ENCODE results near the gene MATN4. TPM values are rescaled to one million over a fixed set of nuclear protein-coding genes. Genes with fewer than 3 reads are reported as not detected.

The MATN4 gene
- total and polyA plus RNA-seq, 2 donors (not counting 1 experiment from before 2014, with no cell fraction given), result not detected

DNA sequence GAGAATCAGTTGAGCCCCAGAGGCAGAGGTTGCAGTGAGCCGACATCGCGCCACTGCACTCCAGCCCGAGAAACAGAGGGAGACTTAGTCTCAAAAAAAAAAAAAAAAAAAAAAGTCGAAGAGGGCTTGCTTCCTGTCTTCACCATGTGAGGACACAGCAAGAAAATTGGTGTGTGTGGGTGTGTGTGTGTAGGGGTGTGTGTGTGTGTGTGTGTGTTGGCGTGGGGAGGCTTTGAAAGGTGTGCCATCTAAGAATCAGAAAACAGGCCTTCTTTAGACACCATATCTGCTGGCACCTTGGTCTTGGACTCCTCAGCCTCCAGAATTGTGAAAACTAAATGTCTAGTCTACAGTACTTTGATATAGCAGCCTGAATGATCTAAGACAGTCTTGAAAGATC, 8.3 kb downstream of the MATN4 start:
- H3K36me3 ChIP-seq (replicated peaks in 1 of 2; ENCODE audit: control extremely low read depth in 1 of 2, control insufficient read depth in 1 of 2, extremely low read depth in 1 of 2, insufficient read depth in 2 of 2, low read length in 1 of 2), result no peaks in the 10 kb centered on the region
- H3K27me3 ChIP-seq (replicated peaks in 1 of 4; ENCODE audit: control extremely low read depth in 1 of 4, control insufficient read depth in 3 of 4, insufficient read depth in 4 of 4, low read length in 3 of 4), result peaks cover 0 to 35% (median 8%) of the 10 kb centered on the region in 4 experiments
- Mint-ChIP-seq H3K27ac (no peak overlapping the region), H3K4me3 (no peak overlapping the region), H3K4me1 (no peaks in the 10 kb centered on the region), H3K9me3 (ENCODE audit: insufficient read depth) (no peaks in the 10 kb centered on the region), H3K27me3 (peaks cover 57% of the 10 kb centered on the region)
- no peak for ATAC-seq (ENCODE audit: low read depth)
- no peak overlapping the region for H3K27ac ChIP-seq (ENCODE audit: low read length in 2 of 2)
- H2AFZ ChIP-seq (ENCODE audit: insufficient read depth, low read depth, low read length, poor library complexity, severe bottlenecking), result no peak overlapping the region
- WGBS (ENCODE audit: insufficient coverage), result 100% methylated on average over 4 of the region's 6 CpGs
- DNase-seq, result no peak
- no peak overlapping the region for H3K9ac ChIP-seq (ENCODE audit: low read length)
- POLR2A ChIA-PET, result no interaction called here
- no peaks in the 10 kb centered on the region for H3K79me2 ChIP-seq (ENCODE audit: control insufficient read depth, insufficient read depth, low read length)
- TF ChIP-seq EZH2 (IDR thresholded peaks at IDR 0.05; ENCODE audit: borderline replicate concordance, insufficient read depth, low read depth, low read length, poor library complexity, severe bottlenecking), result no peak
- TF ChIP-seq, protein P1, sequence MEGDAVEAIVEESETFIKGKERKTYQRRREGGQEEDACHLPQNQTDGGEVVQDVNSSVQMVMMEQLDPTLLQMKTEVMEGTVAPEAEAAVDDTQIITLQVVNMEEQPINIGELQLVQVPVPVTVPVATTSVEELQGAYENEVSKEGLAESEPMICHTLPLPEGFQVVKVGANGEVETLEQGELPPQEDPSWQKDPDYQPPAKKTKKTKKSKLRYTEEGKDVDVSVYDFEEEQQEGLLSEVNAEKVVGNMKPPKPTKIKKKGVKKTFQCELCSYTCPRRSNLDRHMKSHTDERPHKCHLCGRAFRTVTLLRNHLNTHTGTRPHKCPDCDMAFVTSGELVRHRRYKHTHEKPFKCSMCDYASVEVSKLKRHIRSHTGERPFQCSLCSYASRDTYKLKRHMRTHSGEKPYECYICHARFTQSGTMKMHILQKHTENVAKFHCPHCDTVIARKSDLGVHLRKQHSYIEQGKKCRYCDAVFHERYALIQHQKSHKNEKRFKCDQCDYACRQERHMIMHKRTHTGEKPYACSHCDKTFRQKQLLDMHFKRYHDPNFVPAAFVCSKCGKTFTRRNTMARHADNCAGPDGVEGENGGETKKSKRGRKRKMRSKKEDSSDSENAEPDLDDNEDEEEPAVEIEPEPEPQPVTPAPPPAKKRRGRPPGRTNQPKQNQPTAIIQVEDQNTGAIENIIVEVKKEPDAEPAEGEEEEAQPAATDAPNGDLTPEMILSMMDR (IDR thresholded peaks at IDR 0.05), result no peak
- H3K4me1 ChIP-seq (ENCODE audit: control insufficient read depth in 2 of 2, insufficient read depth in 2 of 2, low read length in 2 of 2), result no peaks in the 10 kb centered on the region
- intact Hi-C loops (cut with micrococcal nuclease), result loop anchor here (10.0 kb wide), 1 partner anchor 615 kb away; no protein-coding TSS in a partner anchor
- no peak overlapping the region for H3K4me3 ChIP-seq (ENCODE audit: control extremely low read depth in 1 of 5, extremely low read depth in 1 of 5, insufficient read depth in 1 of 5, low read depth in 2 of 5, low read length in 4 of 5)
- CTCF ChIA-PET, result interaction anchor here (1.3 kb wide), 1 partner anchor 471 kb away, joined by 4 read pairs; no protein-coding TSS in a partner anchor
- no peaks in the 10 kb centered on the region for H4K20me1 ChIP-seq (ENCODE audit: control insufficient read depth, insufficient read depth, low read length, poor library complexity, severe bottlenecking)
- H3K4me2 ChIP-seq (replicated peaks; ENCODE audit: low read depth, low read length, poor library complexity, severe bottlenecking), result no peak overlapping the region
- peaks cover 0 to 1% (median 0%) of the 10 kb centered on the region in 3 donors for H3K9me3 ChIP-seq (ENCODE audit: control extremely low read depth in 1 of 3, control insufficient read depth in 2 of 3, insufficient read depth in 1 of 3, low read length in 2 of 3)

DNA sequence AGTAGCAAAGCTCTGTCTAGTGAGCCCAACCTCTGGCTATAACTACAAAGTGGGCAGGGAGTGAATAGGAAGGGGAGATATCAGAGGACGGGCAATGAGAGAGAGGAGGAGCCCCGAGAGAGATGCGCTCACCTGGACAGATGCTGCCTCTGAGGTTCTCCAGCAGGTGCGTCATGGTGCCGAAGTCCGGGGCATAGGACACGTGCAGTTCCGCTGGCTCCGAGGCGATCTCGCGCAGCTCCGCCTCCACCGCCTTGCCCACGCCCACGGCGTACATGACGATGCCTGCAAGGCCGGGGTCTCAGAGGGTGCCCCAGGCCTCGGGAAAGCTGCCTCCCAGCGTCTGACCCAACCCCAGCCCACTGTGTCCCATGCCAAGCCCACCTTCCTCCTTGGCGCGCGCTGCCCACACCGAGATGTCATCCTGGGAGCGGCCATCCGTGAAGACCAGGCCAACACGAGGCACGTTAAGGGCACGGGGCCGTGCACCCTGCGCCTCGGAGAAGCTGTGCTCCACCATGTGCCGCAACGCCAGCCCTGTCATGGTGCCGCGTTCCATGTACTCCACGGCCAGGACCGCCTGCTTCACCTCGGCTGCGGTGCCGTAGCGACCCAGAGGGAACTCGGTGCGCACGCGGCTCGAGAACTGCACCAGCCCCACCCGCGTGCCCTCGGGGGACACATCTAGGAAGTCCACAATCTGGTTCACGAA, 10.2 kb downstream of the MATN4 start:
- H3K9me3 ChIP-seq (ENCODE audit: control extremely low read depth in 1 of 3, control insufficient read depth in 2 of 3, insufficient read depth in 1 of 3, low read length in 2 of 3), result peaks cover 0 to 3% (median 2%) of the 10 kb centered on the region in 3 donors
- H3K27me3 ChIP-seq (replicated peaks in 1 of 4; ENCODE audit: control extremely low read depth in 1 of 4, control insufficient read depth in 3 of 4, insufficient read depth in 4 of 4, low read length in 3 of 4), result peaks cover 0 to 44% (median 19%) of the 10 kb centered on the region in 4 experiments
- peaks cover 13 to 14% of the 10 kb centered on the region in 2 donors for H3K4me1 ChIP-seq (ENCODE audit: control insufficient read depth in 2 of 2, insufficient read depth in 2 of 2, low read length in 2 of 2)
- Mint-ChIP-seq H3K9me3 (ENCODE audit: insufficient read depth) (no peaks in the 10 kb centered on the region), H3K27me3 (peaks cover 49% of the 10 kb centered on the region), H3K27ac (no peak overlapping the region), H3K4me3 (no peak overlapping the region), H3K4me1 (peaks cover 7% of the 10 kb centered on the region)
- WGBS (ENCODE audit: insufficient coverage), result 93% methylated on average over 52 of the region's 52 CpGs
- no peaks in the 10 kb centered on the region for H3K36me3 ChIP-seq (replicated peaks in 1 of 2; ENCODE audit: control extremely low read depth in 1 of 2, control insufficient read depth in 1 of 2, extremely low read depth in 1 of 2, insufficient read depth in 2 of 2, low read length in 1 of 2)
- intact Hi-C loops (cut with micrococcal nuclease), result loop anchor here (10.0 kb wide), 1 partner anchor 613 kb away; no protein-coding TSS in a partner anchor
- H3K79me2 ChIP-seq (ENCODE audit: control insufficient read depth, insufficient read depth, low read length), result no peaks in the 10 kb centered on the region
- H3K4me2 ChIP-seq (replicated peaks; ENCODE audit: low read depth, low read length, poor library complexity, severe bottlenecking), result no peak overlapping the region
- no peak overlapping the region for H3K9ac ChIP-seq (ENCODE audit: low read length)
- H3K4me3 ChIP-seq (ENCODE audit: control extremely low read depth in 1 of 5, extremely low read depth in 1 of 5, insufficient read depth in 1 of 5, low read depth in 2 of 5, low read length in 4 of 5), result no peak overlapping the region
- no peak overlapping the region for H2AFZ ChIP-seq (ENCODE audit: insufficient read depth, low read depth, low read length, poor library complexity, severe bottlenecking)
- POLR2A ChIA-PET, result no interaction called here
- ATAC-seq (ENCODE audit: low read depth) (no peak), DNase-seq (no peak)
- H3K27ac ChIP-seq (ENCODE audit: low read length in 2 of 2), result no peak overlapping the region
- CTCF ChIA-PET, result interaction anchor here (0.9 to 1.6 kb wide), 5 partner anchors 8 to 254 kb away, joined by 3 to 4 read pairs (median 3); partner anchors contain the start of gene SYS1
- no peaks in the 10 kb centered on the region for H4K20me1 ChIP-seq (ENCODE audit: control insufficient read depth, insufficient read depth, low read length, poor library complexity, severe bottlenecking)
- TF ChIP-seq, protein P1 (IDR thresholded peaks at IDR 0.05), result no peak
- no peak for TF ChIP-seq EZH2 (IDR thresholded peaks at IDR 0.05; ENCODE audit: borderline replicate concordance, insufficient read depth, low read depth, low read length, poor library complexity, severe bottlenecking)
